H9 (cell line): ENCODE results near the gene CPLX4. TPM values are rescaled to one million over a fixed set of nuclear protein-coding genes. Genes with fewer than 3 reads are reported as not detected.

Source experiments
- DNase-seq: peaks from one replicate; pipeline ENCODE4 v3.0.0-alpha.2; 2017
- H2AFZ ChIP-seq: one replicate; pipeline ENCODE4 v1.6.1; 2013; ENCODE audit warnings: mild to moderate bottlenecking, low read length, control low read depth, moderate library complexity
- H2AK5ac ChIP-seq: 2 replicates; pipeline ENCODE4 v1.6.1; 2013; ENCODE audit warnings: low read length, control low read depth, mixed read lengths; ENCODE audit not compliant: insufficient read length
- H2BK120ac ChIP-seq: one replicate; pipeline ENCODE4 v1.6.1; 2013; ENCODE audit warnings: low read depth, mild to moderate bottlenecking, low read length, control low read depth, inconsistent platforms; ENCODE audit not compliant: poor library complexity, severe bottlenecking
- H2BK12ac ChIP-seq: 2 replicates; pipeline ENCODE4 v1.6.1; 2013; ENCODE audit warnings: low read length, control low read depth, mixed read lengths, low read depth; ENCODE audit not compliant: insufficient read length
- H2BK15ac ChIP-seq: 2 replicates; pipeline ENCODE4 v1.6.1; 2013; ENCODE audit warnings: low read depth, low read length, control low read depth
- H2BK20ac ChIP-seq: one replicate; pipeline ENCODE4 v1.6.1; 2013; ENCODE audit warnings: low read depth, mild to moderate bottlenecking, low read length, control low read depth, inconsistent platforms; ENCODE audit not compliant: poor library complexity, severe bottlenecking
- H2BK5ac ChIP-seq: 2 replicates; pipeline ENCODE4 v1.6.1; 2013; ENCODE audit warnings: low read length, control low read depth, mixed read lengths; ENCODE audit not compliant: insufficient read length
- H3K14ac ChIP-seq: 2 replicates; pipeline ENCODE4 v1.6.1; 2013; ENCODE audit warnings: low read length, control low read depth; ENCODE audit not compliant: insufficient read depth
- H3K18ac ChIP-seq: 2 replicates; pipeline ENCODE4 v1.6.1; 2013; ENCODE audit warnings: low read depth, mild to moderate bottlenecking, mixed read lengths, low read length, control low read depth; ENCODE audit not compliant: insufficient read length
- H3K23ac ChIP-seq: 2 replicates; pipeline ENCODE4 v1.6.1; 2013; ENCODE audit warnings: low read length, control low read depth, mixed read lengths, low read depth; ENCODE audit not compliant: insufficient read length
- H3K23me2 ChIP-seq: 2 replicates; pipeline ENCODE4 v1.6.1; 2013; ENCODE audit warnings: low read depth, mild to moderate bottlenecking, mixed read lengths, low read length, control low read depth; ENCODE audit not compliant: insufficient read length, poor library complexity, severe bottlenecking
- H3K27ac ChIP-seq: 2 replicates; pipeline ENCODE4 v1.5.1; 2013; ENCODE audit warnings: low read length, control low read depth, mixed read lengths, low read depth; ENCODE audit not compliant: insufficient read length
- H3K27me3 ChIP-seq: 2 replicates; pipeline ENCODE4 v1.6.1; 2013; ENCODE audit warnings: low read length, control low read depth, inconsistent platforms; ENCODE audit not compliant: insufficient read depth
- H3K4ac ChIP-seq: 2 replicates; pipeline ENCODE4 v1.6.1; 2013; ENCODE audit warnings: low read depth, mild to moderate bottlenecking, control low read depth, inconsistent platforms, low read length, moderate library complexity
- H3K4me1 ChIP-seq: 2 replicates; pipeline ENCODE4 v1.6.1; 2013; ENCODE audit warnings: low read length, control low read depth, inconsistent platforms; ENCODE audit not compliant: insufficient read depth
- H3K4me2 ChIP-seq: 2 replicates; pipeline ENCODE4 v1.6.1; 2013; ENCODE audit warnings: low read length, control low read depth, mixed read lengths; ENCODE audit not compliant: insufficient read length, insufficient read depth
- H3K56ac ChIP-seq: 2 replicates; pipeline ENCODE4 v1.6.1; 2013; ENCODE audit warnings: low read depth, mild to moderate bottlenecking, mixed read lengths, low read length, control low read depth; ENCODE audit not compliant: insufficient read length
- H3K79me1 ChIP-seq: 2 replicates; pipeline ENCODE4 v1.6.1; 2013; ENCODE audit warnings: low read depth, mild to moderate bottlenecking, moderate library complexity, low read length, control low read depth, inconsistent platforms; ENCODE audit not compliant: insufficient read depth, poor library complexity, severe bottlenecking
- H3K79me2 ChIP-seq: 2 replicates; pipeline ENCODE4 v1.6.1; 2013; ENCODE audit warnings: low read length, control low read depth, inconsistent platforms; ENCODE audit not compliant: insufficient read depth
- H3K9ac ChIP-seq: 2 replicates; pipeline ENCODE4 v1.6.1; 2013; ENCODE audit warnings: low read length, control low read depth, mixed read lengths; ENCODE audit not compliant: insufficient read length; ENCODE audit errors: extremely low read depth
- H3K9me3 ChIP-seq: one replicate; pipeline ENCODE4 v1.6.1; 2013; ENCODE audit warnings: low read depth, low read length, inconsistent platforms; ENCODE audit not compliant: control insufficient read depth
- H3T11ph ChIP-seq: one replicate; pipeline ENCODE4 v1.6.1; 2013; ENCODE audit warnings: mild to moderate bottlenecking, low read length, control low read depth, inconsistent platforms
- H4K20me1 ChIP-seq: one replicate; pipeline ENCODE4 v1.6.1; 2013; ENCODE audit not compliant: control insufficient read depth, insufficient read length, insufficient read depth
- H4K5ac ChIP-seq: 2 replicates; pipeline ENCODE4 v1.6.1; 2013; ENCODE audit warnings: low read depth, mild to moderate bottlenecking, mixed read lengths, low read length, control low read depth; ENCODE audit not compliant: insufficient read length
- H4K8ac ChIP-seq: replicated peaks from 2 replicates; pipeline ENCODE4 v1.6.1; 2013; ENCODE audit warnings: low read length, control low read depth, mixed read lengths, low read depth; ENCODE audit not compliant: insufficient read length
- H4K91ac ChIP-seq: 2 replicates; pipeline ENCODE4 v1.6.1; 2013; ENCODE audit warnings: low read depth, mild to moderate bottlenecking, moderate library complexity, mixed read lengths, low read length, control low read depth; ENCODE audit not compliant: insufficient read length
- H3K27ac Mint-ChIP-seq, 3 experiments: 2 replicates in 2 of 3; 3 replicates in 1 of 3; pipeline ENCODE4 v1.8.0; 2020 to 2021; ENCODE audit warnings: mixed read lengths in 3 of 3, mild to moderate bottlenecking in 1 of 3, moderate library complexity in 1 of 3
- H3K27me3 Mint-ChIP-seq: 2 replicates; pipeline ENCODE4 v1.8.0; 2021; ENCODE audit warnings: low read depth, mild to moderate bottlenecking, moderate library complexity, mixed read lengths
- H3K36me3 Mint-ChIP-seq, 3 experiments: 2 replicates in 2 of 3; 3 replicates in 1 of 3; pipeline ENCODE4 v1.8.0; 2020 to 2021; ENCODE audit warnings: low read depth in 3 of 3, mixed read lengths in 3 of 3; ENCODE audit not compliant: insufficient read depth in 1 of 3
- H3K4me1 Mint-ChIP-seq, 2 experiments: 2 replicates each; pipeline ENCODE4 v1.8.0; 2020; ENCODE audit warnings: mixed read lengths in 2 of 2
- H3K4me3 Mint-ChIP-seq, 2 experiments: 2 replicates in 1 of 2; 3 replicates in 1 of 2; pipeline ENCODE4 v1.8.0; 2020 to 2021; ENCODE audit warnings: mild to moderate bottlenecking in 2 of 2, mixed read lengths in 2 of 2, moderate library complexity in 1 of 2
- H3K9me3 Mint-ChIP-seq, 2 experiments: 2 replicates in 1 of 2; 3 replicates in 1 of 2; pipeline ENCODE4 v1.8.0; 2020; ENCODE audit warnings: mild to moderate bottlenecking in 2 of 2, mixed read lengths in 2 of 2, moderate library complexity in 1 of 2
- whole genome bisulfite sequencing: extraction: QIAGEN DNeasy Blood & Tissue Kit; methylation state at CpG from one replicate; pipeline ENCODE4 v1.1.7; 2013; ENCODE audit warnings: missing lambda C conversion rate, low lambda C conversion rate, mixed read lengths; ENCODE audit not compliant: insufficient read length; ENCODE audit errors: extremely low coverage; 5-methylcytosine and 5-hydroxymethylcytosine counted together
- total RNA-seq: library from RNA; stranded (reverse); gene quantifications from 2 replicates; pipeline ENCODE4 v1.2.1, GENCODE V29; 2021
- TF ChIP-seq, protein P1 (sequence below): fragments of 200-600 bp; sonication (generic); conservative IDR thresholded peaks from 3 replicates; pipeline ENCODE4 v1.8.0; 2021; ENCODE audit warnings: antibody characterized with exemption, mild to moderate bottlenecking

CPLX4 gene
- total RNA-seq, 1 experiment from 2014 or later: not detected

DNA sequence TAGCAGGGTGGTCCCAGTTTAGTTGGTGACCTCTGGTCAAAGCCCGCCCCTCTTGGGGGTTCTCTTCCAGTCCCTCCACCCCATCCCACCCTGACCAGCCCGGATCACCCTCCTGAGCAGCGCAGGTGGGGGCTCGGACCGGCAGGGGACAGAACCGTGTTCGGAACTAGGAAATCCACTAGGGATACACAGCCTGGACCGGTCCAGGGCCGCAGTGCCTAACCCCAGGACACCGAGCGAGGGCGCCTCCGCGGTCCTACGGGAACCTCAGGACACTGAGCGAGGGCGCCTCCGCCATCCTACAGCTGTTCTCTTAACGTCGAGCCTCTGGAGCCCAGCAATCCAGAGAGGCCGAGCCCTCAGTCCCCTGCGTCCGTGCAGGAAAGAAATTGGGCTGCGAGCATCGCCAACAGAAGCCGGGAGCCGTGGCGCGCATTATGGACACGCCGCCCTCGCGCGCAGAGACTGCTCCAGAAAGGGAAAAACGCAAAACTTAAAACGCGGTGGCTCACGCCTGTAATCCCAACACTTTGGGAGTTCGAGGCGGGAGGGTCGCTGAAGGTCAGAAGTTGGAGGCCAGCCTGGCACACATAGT is 53.7 kb downstream of the CPLX4 start:
- peaks cover 65% of the 10 kb centered on the region for H3K27me3 ChIP-seq
- no peak overlapping the region for H3K14ac ChIP-seq
- Mint-ChIP-seq H3K4me3 (peak overlapping the region; percentile 54 to 77), H3K27me3 (peaks cover 98% of the 10 kb centered on the region), H3K36me3 (no peaks in the 10 kb centered on the region; a peak in 1 of 7 replicates), H3K27ac (no peak overlapping the region), H3K4me1 (peaks cover 24 to 29% of the 10 kb centered on the region in 2 experiments), H3K9me3 (peaks cover 0 to 3% of the 10 kb centered on the region in 2 experiments; a peak in 3 of 5 replicates)
- no peaks in the 10 kb centered on the region for H3K9me3 ChIP-seq
- H2BK20ac ChIP-seq: no peak overlapping the region
- no CpG with 5 or more reads among the region's 41 CpGs for WGBS
- no peak overlapping the region for H4K91ac ChIP-seq
- H3K4ac ChIP-seq: no peak overlapping the region
- H2BK15ac ChIP-seq: no peak overlapping the region
- H3K9ac ChIP-seq: no peak overlapping the region
- H3K4me2 ChIP-seq: peak overlapping the region; percentile 66
- H3K79me2 ChIP-seq: no peaks in the 10 kb centered on the region
- no peak overlapping the region for H2BK120ac ChIP-seq
- no peak overlapping the region for H4K5ac ChIP-seq
- peaks cover 4% of the 10 kb centered on the region; the same call in 1 of the 2 replicates for H3K4me1 ChIP-seq
- H3K56ac ChIP-seq: no peak overlapping the region
- no peak overlapping the region for H3K18ac ChIP-seq
- no peak overlapping the region for H2AK5ac ChIP-seq
- no peak overlapping the region for H2BK5ac ChIP-seq
- H3K79me1 ChIP-seq: no peaks in the 10 kb centered on the region
- peaks cover 14% of the 10 kb centered on the region for H3K23me2 ChIP-seq
- no peak overlapping the region for H3K23ac ChIP-seq
- TF ChIP-seq, protein P1, sequence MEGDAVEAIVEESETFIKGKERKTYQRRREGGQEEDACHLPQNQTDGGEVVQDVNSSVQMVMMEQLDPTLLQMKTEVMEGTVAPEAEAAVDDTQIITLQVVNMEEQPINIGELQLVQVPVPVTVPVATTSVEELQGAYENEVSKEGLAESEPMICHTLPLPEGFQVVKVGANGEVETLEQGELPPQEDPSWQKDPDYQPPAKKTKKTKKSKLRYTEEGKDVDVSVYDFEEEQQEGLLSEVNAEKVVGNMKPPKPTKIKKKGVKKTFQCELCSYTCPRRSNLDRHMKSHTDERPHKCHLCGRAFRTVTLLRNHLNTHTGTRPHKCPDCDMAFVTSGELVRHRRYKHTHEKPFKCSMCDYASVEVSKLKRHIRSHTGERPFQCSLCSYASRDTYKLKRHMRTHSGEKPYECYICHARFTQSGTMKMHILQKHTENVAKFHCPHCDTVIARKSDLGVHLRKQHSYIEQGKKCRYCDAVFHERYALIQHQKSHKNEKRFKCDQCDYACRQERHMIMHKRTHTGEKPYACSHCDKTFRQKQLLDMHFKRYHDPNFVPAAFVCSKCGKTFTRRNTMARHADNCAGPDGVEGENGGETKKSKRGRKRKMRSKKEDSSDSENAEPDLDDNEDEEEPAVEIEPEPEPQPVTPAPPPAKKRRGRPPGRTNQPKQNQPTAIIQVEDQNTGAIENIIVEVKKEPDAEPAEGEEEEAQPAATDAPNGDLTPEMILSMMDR: peak; percentile 23; the same call in 1 of the 3 replicates
- no peak for DNase-seq
- no peak overlapping the region for H2AFZ ChIP-seq
- H2BK12ac ChIP-seq: no peak overlapping the region
- no peak overlapping the region for H3K27ac ChIP-seq
- H4K8ac ChIP-seq: no peak overlapping the region
- no peaks in the 10 kb centered on the region for H4K20me1 ChIP-seq
- no peak overlapping the region for H3T11ph ChIP-seq
